HG02642 (cell line): ENCODE data around the gene UQCC3.
"Not testable (repeated sequence)": the region's sequence is repeated elsewhere in the genome, so short reads cannot be mapped to it uniquely, and the experiment has no call there.

Source experiments
- ATAC-seq: cut with Tn5 transposase; IDR thresholded peaks from one replicate; pipeline ENCODE4 v1.9.1; 2021; ENCODE audit warnings: mild to moderate bottlenecking; ENCODE audit not compliant: unreplicated experiment, poor library complexity

The UQCC3 gene

GRCh38 chr11:62693624-62694023 is 22.2 kb downstream of the UQCC3 start:
- ATAC-seq: not testable (repeated sequence)

- ATAC-seq: no peak
Observed at GRCh38 chr11:62694455-62695167, 23.1 kb downstream of the UQCC3 start.

GRCh38 chr11:62702246-62702645 is 30.8 kb downstream of the UQCC3 start:
- no peak for ATAC-seq

- not testable (repeated sequence) for ATAC-seq
Observed at GRCh38 chr11:62703921-62704320, 32.4 kb downstream of the UQCC3 start.

GRCh38 chr11:62705413-62705812 is 33.9 kb downstream of the UQCC3 start:
- ATAC-seq: no peak

GRCh38 chr11:62705880-62706849 is 34.7 kb downstream of the UQCC3 start:
- peak; percentile 63 for ATAC-seq

- no peak for ATAC-seq
Observed at GRCh38 chr11:62706850-62707247, 35.4 kb downstream of the UQCC3 start.

- ATAC-seq: no peak
Observed at GRCh38 chr11:62707277-62707861, 35.9 kb downstream of the UQCC3 start, which contains the start of the genes BSCL2 and GNG3. TSS of gene BSCL2 (minus strand) at chr11:62707424. CDS start at chr11:62707195, 229 bp downstream. TSS of gene GNG3 (plus strand) at chr11:62707676. CDS start at chr11:62708296, 620 bp downstream.

GRCh38 chr11:62708392-62708791 is 36.9 kb downstream of the UQCC3 start:
- no peak for ATAC-seq

- no peak for ATAC-seq
Observed at GRCh38 chr11:62708793-62709192, 37.3 kb downstream of the UQCC3 start.

GRCh38 chr11:62709247-62710000 is 38.0 kb downstream of the UQCC3 start:
- peak; percentile 75 for ATAC-seq

- ATAC-seq: peak; percentile 2
Observed at GRCh38 chr11:62710001-62710345, 38.5 kb downstream of the UQCC3 start.

GRCh38 chr11:62712276-62712812 is 40.9 kb downstream of the UQCC3 start:
- no peak for ATAC-seq

GRCh38 chr11:62712861-62713260 is 41.4 kb downstream of the UQCC3 start:
- ATAC-seq: no peak

- ATAC-seq: no peak
Observed at GRCh38 chr11:62713343-62713742, 41.9 kb downstream of the UQCC3 start.

- ATAC-seq: no peak
Observed at GRCh38 chr11:62715150-62716130, 44.0 kb downstream of the UQCC3 start.

- no peak for ATAC-seq
Observed at GRCh38 chr11:62716206-62716605, 44.7 kb downstream of the UQCC3 start.

- ATAC-seq: no peak
Observed at GRCh38 chr11:62716816-62717215, 45.3 kb downstream of the UQCC3 start.
